ENCODE data around the gene GNAI2.
A peak's percentile ranks its signal among the peaks of the same experiment; 100 is the strongest.

The GNAI2 gene

GRCh38 chr3:50294089-50294488, 58.1 kb downstream of the GNAI2 start:
- H3K27me3 ChIP-seq (ENCODE audit: insufficient read depth, low read length), result no peaks in the 10 kb centered on the region
- no peak overlapping the region for H3K4me3 ChIP-seq (ENCODE audit: low read depth, low read length)
- H3K36me3 ChIP-seq (ENCODE audit: insufficient read depth, low read length), result no peaks in the 10 kb centered on the region; the same call in 1 of the 2 replicates
- no peak overlapping the region for H2AFZ ChIP-seq (ENCODE audit: low read length, unreplicated experiment)
- peaks cover 10% of the 10 kb centered on the region for H3K4me1 ChIP-seq (ENCODE audit: control insufficient read depth, insufficient read depth, low read length, unreplicated experiment)
- peaks cover 32% of the 10 kb centered on the region for H3K79me2 ChIP-seq (ENCODE audit: control insufficient read depth, insufficient read depth, low read length, unreplicated experiment)
- no peak overlapping the region for H3K27ac ChIP-seq (ENCODE audit: low read depth, low read length)

DNA sequence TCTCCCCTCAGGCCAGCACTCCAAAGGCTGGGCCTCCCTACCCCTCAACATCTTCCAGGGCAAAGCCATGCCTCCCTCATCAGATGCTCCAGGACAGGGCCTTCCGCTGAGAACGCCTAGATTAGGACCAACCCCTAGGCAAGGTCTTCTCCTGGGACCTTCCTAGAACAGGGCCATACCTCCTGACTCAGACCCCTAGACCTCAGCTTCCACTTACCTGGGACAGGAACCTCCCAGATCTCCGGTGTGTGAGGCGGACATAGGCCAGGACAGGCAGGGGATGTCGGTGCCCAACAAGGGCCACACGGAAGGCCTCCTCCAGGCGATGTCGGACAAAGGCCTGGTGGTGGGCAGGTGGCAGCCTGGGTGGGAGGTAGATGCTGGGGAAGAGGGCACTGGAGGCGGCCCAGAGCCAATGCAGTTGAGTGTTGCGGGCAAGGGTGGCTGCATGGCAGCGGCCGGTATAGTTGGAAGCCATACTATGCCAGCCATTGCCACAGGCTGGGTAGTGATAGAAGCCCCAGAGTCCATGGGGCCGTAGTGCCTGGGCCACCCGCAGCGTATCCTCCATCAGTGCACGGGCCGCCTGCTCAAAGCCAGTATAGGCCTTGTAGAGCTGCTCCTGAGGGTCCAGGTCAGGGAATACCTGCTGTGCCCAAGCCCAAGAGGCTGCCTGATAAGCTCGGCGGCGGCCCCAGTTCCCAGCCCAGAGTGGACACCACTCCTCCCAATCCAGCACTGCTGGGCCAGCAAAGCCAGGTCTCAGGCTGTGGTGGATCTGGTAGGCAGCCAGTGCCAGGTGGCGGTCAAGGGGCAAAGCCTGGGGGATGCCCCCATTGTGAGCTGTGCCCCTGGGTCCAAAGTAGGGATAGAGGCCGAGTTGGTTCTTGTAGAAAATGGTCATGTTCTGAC, 58.7 kb downstream of the GNAI2 start:
- H3K4me3 ChIP-seq (ENCODE audit: low read depth, low read length), result no peak overlapping the region
- no peaks in the 10 kb centered on the region; the same call in 1 of the 2 replicates for H3K36me3 ChIP-seq (ENCODE audit: insufficient read depth, low read length)
- H3K27ac ChIP-seq (ENCODE audit: low read depth, low read length), result no peak overlapping the region
- no peak overlapping the region for H2AFZ ChIP-seq (ENCODE audit: low read length, unreplicated experiment)
- peaks cover 11% of the 10 kb centered on the region for H3K4me1 ChIP-seq (ENCODE audit: control insufficient read depth, insufficient read depth, low read length, unreplicated experiment)
- no peaks in the 10 kb centered on the region for H3K27me3 ChIP-seq (ENCODE audit: insufficient read depth, low read length)
- H3K79me2 ChIP-seq (ENCODE audit: control insufficient read depth, insufficient read depth, low read length, unreplicated experiment), result peaks cover 27% of the 10 kb centered on the region

DNA sequence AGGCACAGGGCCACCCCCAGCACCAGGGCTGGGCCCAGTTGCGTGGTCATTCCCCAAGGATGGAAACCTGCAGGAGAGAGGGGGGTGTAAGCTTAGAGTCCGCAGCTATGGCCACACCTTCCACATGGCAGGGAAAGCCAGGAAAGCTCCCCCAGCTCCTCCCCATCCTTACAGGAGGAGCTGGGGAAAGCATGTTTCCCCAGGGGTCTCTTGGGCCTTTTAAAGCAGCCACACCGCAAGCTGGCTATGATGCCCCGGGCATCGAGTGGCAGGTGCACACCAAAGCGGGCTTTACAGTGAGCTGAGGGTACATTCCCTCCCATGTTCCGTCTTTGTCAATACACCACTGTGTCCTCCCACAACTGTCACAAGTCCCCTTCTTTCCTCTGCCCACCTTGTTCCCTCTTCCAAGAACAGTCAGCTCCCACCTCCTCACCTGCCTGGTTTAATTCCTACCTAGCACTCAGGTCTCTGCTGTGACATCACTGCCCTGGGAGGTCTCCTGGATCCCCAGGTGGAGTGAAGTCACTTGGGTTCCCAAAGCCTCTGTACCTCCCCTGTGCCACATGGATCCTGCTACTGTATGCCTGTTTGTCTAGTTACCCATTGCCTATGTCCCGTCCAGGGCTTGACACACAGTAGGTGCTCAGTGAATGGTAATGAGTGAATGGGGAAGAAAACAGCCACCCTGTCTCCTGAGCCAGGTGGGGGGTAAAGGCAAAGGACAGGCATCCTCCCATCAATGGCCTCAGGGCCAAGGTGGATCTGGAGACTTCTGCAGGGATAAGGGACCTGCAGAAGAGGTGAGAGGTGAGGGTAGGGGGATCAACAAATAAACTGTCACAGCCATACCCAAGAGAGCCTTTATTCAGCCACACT, 59.8 kb downstream of the GNAI2 start:
- Histone ChIP-seq H3K79me2 (ENCODE audit: control insufficient read depth, insufficient read depth, low read length, unreplicated experiment) (peaks cover 17% of the 10 kb centered on the region), H2AFZ (ENCODE audit: low read length, unreplicated experiment) (no peak overlapping the region), H3K27me3 (ENCODE audit: insufficient read depth, low read length) (no peaks in the 10 kb centered on the region), H3K4me3 (ENCODE audit: low read depth, low read length) (no peak overlapping the region), H3K36me3 (ENCODE audit: insufficient read depth, low read length) (no peaks in the 10 kb centered on the region), H3K4me1 (ENCODE audit: control insufficient read depth, insufficient read depth, low read length, unreplicated experiment) (peaks cover 20% of the 10 kb centered on the region), H3K27ac (ENCODE audit: low read depth, low read length) (no peak overlapping the region)

GRCh38 chr3:50296721-50297383, 60.8 kb downstream of the GNAI2 start:
- no peak overlapping the region for H2AFZ ChIP-seq (ENCODE audit: low read length, unreplicated experiment)
- peaks cover 6% of the 10 kb centered on the region for H3K79me2 ChIP-seq (ENCODE audit: control insufficient read depth, insufficient read depth, low read length, unreplicated experiment)
- no peak overlapping the region for H3K27ac ChIP-seq (ENCODE audit: low read depth, low read length)
- peaks cover 20% of the 10 kb centered on the region for H3K4me1 ChIP-seq (ENCODE audit: control insufficient read depth, insufficient read depth, low read length, unreplicated experiment)
- H3K27me3 ChIP-seq (ENCODE audit: insufficient read depth, low read length), result no peaks in the 10 kb centered on the region
- no peak overlapping the region; the same call in 1 of the 2 replicates for H3K4me3 ChIP-seq (ENCODE audit: low read depth, low read length)
- no peaks in the 10 kb centered on the region for H3K36me3 ChIP-seq (ENCODE audit: insufficient read depth, low read length)

- peaks cover 20% of the 10 kb centered on the region for H3K4me1 ChIP-seq (ENCODE audit: control insufficient read depth, insufficient read depth, low read length, unreplicated experiment)
- H3K27me3 ChIP-seq (ENCODE audit: insufficient read depth, low read length), result no peaks in the 10 kb centered on the region
- no peak overlapping the region for H2AFZ ChIP-seq (ENCODE audit: low read length, unreplicated experiment)
- no peak overlapping the region for H3K27ac ChIP-seq (ENCODE audit: low read depth, low read length)
- no peak overlapping the region; the same call in 1 of the 2 replicates for H3K4me3 ChIP-seq (ENCODE audit: low read depth, low read length)
- no peaks in the 10 kb centered on the region for H3K36me3 ChIP-seq (ENCODE audit: insufficient read depth, low read length)
- peaks cover 3% of the 10 kb centered on the region for H3K79me2 ChIP-seq (ENCODE audit: control insufficient read depth, insufficient read depth, low read length, unreplicated experiment)
Measured at GRCh38 chr3:50297384-50297775, 61.4 kb downstream of the GNAI2 start.

GRCh38 chr3:50297896-50298725, 62.1 kb downstream of the GNAI2 start:
- Histone ChIP-seq H3K79me2 (ENCODE audit: control insufficient read depth, insufficient read depth, low read length, unreplicated experiment) (peaks cover 5% of the 10 kb centered on the region), H3K4me3 (ENCODE audit: low read depth, low read length) (peak overlapping the region; percentile 90), H3K27me3 (ENCODE audit: insufficient read depth, low read length) (no peaks in the 10 kb centered on the region), H3K36me3 (ENCODE audit: insufficient read depth, low read length) (no peaks in the 10 kb centered on the region), H2AFZ (ENCODE audit: low read length, unreplicated experiment) (no peak overlapping the region), H3K27ac (ENCODE audit: low read depth, low read length) (no peak overlapping the region), H3K4me1 (ENCODE audit: control insufficient read depth, insufficient read depth, low read length, unreplicated experiment) (peaks cover 15% of the 10 kb centered on the region)

- Histone ChIP-seq H3K4me1 (ENCODE audit: control insufficient read depth, insufficient read depth, low read length, unreplicated experiment) (peaks cover 20% of the 10 kb centered on the region), H3K27ac (ENCODE audit: low read depth, low read length) (peak within 1 kb of the TSS; percentile 82)
Measured at GRCh38 chr3:50298836-50299637, 63.0 kb downstream of the GNAI2 start, which contains the start of the genes HYAL3 and NAA80. Gene HYAL3 (minus strand): TSS chr3:50299405. CDS start chr3:50295602, 3,803 bp downstream. Gene NAA80 (minus strand): TSS chr3:50299405. CDS start chr3:50297463, 1,942 bp downstream.

GRCh38 chr3:50299638-50299928, 63.6 kb downstream of the GNAI2 start:
- peaks cover 5% of the 10 kb centered on the region for H3K79me2 ChIP-seq (ENCODE audit: control insufficient read depth, insufficient read depth, low read length, unreplicated experiment)
- H3K27me3 ChIP-seq (ENCODE audit: insufficient read depth, low read length), result no peaks in the 10 kb centered on the region
- H3K36me3 ChIP-seq (ENCODE audit: insufficient read depth, low read length), result no peaks in the 10 kb centered on the region
- H3K27ac ChIP-seq (ENCODE audit: low read depth, low read length), result peak overlapping the region; percentile 82
- H3K4me3 ChIP-seq (ENCODE audit: low read depth, low read length), result peak overlapping the region; percentile 76
- peaks cover 20% of the 10 kb centered on the region for H3K4me1 ChIP-seq (ENCODE audit: control insufficient read depth, insufficient read depth, low read length, unreplicated experiment)
- peak overlapping the region; percentile 40 for H2AFZ ChIP-seq (ENCODE audit: low read length, unreplicated experiment)

More at GRCh38 chr3:50298836-50299637, 63.0 kb downstream of the GNAI2 start, which contains the start of the genes HYAL3 and NAA80:
- Histone ChIP-seq H3K27me3 (ENCODE audit: insufficient read depth, low read length) (no peaks in the 10 kb centered on the region), H2AFZ (ENCODE audit: low read length, unreplicated experiment) (peak within 1 kb of the TSS; percentile 83), H3K4me3 (ENCODE audit: low read depth, low read length) (peak within 1 kb of the TSS; percentile 90), H3K36me3 (ENCODE audit: insufficient read depth, low read length) (no peaks in the 10 kb centered on the region), H3K79me2 (ENCODE audit: control insufficient read depth, insufficient read depth, low read length, unreplicated experiment) (peaks cover 5% of the 10 kb centered on the region)

- Histone ChIP-seq H2AFZ (ENCODE audit: low read length, unreplicated experiment) (peak overlapping the region; percentile 40), H3K36me3 (ENCODE audit: insufficient read depth, low read length) (no peaks in the 10 kb centered on the region), H3K4me3 (ENCODE audit: low read depth, low read length) (peak overlapping the region; percentile 76), H3K79me2 (ENCODE audit: control insufficient read depth, insufficient read depth, low read length, unreplicated experiment) (peaks cover 5% of the 10 kb centered on the region), H3K27me3 (ENCODE audit: insufficient read depth, low read length) (no peaks in the 10 kb centered on the region), H3K4me1 (ENCODE audit: control insufficient read depth, insufficient read depth, low read length, unreplicated experiment) (peaks cover 20% of the 10 kb centered on the region), H3K27ac (ENCODE audit: low read depth, low read length) (peak overlapping the region; percentile 82)
Measured at GRCh38 chr3:50299929-50300680, 64.1 kb downstream of the GNAI2 start.

Data from ACC112 (cell line).